Karpas-422 (cell line): ENCODE results near the gene KCNQ1. TPM values are rescaled to one million over a fixed set of nuclear protein-coding genes. Genes with fewer than 3 reads are reported as not detected.

Source experiments
- DNase-seq: peaks from one replicate; pipeline ENCODE4 v3.0.0-alpha.2; 2015
- H2AFZ ChIP-seq: fragments of 200-600 bp; sonication (generic); 2 replicates; pipeline ENCODE4 v1.6.1; 2014; ENCODE audit warnings: antibody characterized with exemption, low read length, mixed read lengths
- H3K27ac ChIP-seq: fragments of 200-600 bp; sonication (generic); 2 replicates; pipeline ENCODE4 v1.5.1; 2014; ENCODE audit warnings: mild to moderate bottlenecking, low read length, moderate library complexity
- H3K27me3 ChIP-seq: fragments of 200-600 bp; sonication (generic); 2 replicates; pipeline ENCODE4 v1.6.1; 2014; ENCODE audit warnings: low read length, mixed read lengths
- H3K36me3 ChIP-seq: fragments of 200-600 bp; sonication (generic); 2 replicates; pipeline ENCODE4 v1.6.1; 2014; ENCODE audit warnings: low read length, mixed read lengths; ENCODE audit not compliant: insufficient read depth
- H3K4me1 ChIP-seq: fragments of 200-600 bp; sonication (generic); 2 replicates; pipeline ENCODE4 v1.6.1; 2014; ENCODE audit warnings: mild to moderate bottlenecking, low read length, mixed read lengths
- H3K4me2 ChIP-seq: fragments of 200-600 bp; sonication (generic); 2 replicates; pipeline ENCODE4 v1.6.1; 2014; ENCODE audit warnings: low read length, low read depth, mild to moderate bottlenecking; ENCODE audit not compliant: poor library complexity, severe bottlenecking
- H3K4me3 ChIP-seq: fragments of 200-600 bp; sonication (generic); 2 replicates; pipeline ENCODE4 v1.5.1; 2014; ENCODE audit warnings: mild to moderate bottlenecking, antibody characterized with exemption, low read length, mixed read lengths
- H3K79me2 ChIP-seq: fragments of 200-600 bp; sonication (generic); 2 replicates; pipeline ENCODE4 v1.6.1; 2014; ENCODE audit warnings: mild to moderate bottlenecking, low read length, mixed read lengths
- H3K9ac ChIP-seq: fragments of 200-600 bp; sonication (generic); 2 replicates; pipeline ENCODE4 v1.6.0; 2014; ENCODE audit warnings: low read length
- H3K9me2 ChIP-seq: fragments of 200-600 bp; sonication (generic), shearing (Covaris generic); replicated peaks from 2 replicates; pipeline ENCODE4 v1.6.0; 2014; ENCODE audit warnings: mild to moderate bottlenecking, low read length, moderate library complexity; ENCODE audit not compliant: insufficient read depth
- H3K9me3 ChIP-seq: fragments of 300-700, 200-600 bp; sonication (generic); 2 replicates; pipeline ENCODE4 v1.6.1; 2014; ENCODE audit warnings: low read length, mixed read lengths
- H4K20me1 ChIP-seq: fragments of 200-600 bp; sonication (generic); 2 replicates; pipeline ENCODE4 v1.6.1; 2014; ENCODE audit warnings: mild to moderate bottlenecking, antibody characterized with exemption, low read length, low read depth; ENCODE audit not compliant: insufficient read depth
- total RNA-seq: library from RNA; depleted of rRNA; stranded (reverse); fragments of >200 nt; shearing (Covaris generic); gene quantifications from 2 replicates; pipeline ENCODE4 v1.2.3, GENCODE V29; 2014; ENCODE audit warnings: low replicate concordance

Gene KCNQ1
- total RNA-seq, 1 experiment from 2014 or later, result not detected

DNA sequence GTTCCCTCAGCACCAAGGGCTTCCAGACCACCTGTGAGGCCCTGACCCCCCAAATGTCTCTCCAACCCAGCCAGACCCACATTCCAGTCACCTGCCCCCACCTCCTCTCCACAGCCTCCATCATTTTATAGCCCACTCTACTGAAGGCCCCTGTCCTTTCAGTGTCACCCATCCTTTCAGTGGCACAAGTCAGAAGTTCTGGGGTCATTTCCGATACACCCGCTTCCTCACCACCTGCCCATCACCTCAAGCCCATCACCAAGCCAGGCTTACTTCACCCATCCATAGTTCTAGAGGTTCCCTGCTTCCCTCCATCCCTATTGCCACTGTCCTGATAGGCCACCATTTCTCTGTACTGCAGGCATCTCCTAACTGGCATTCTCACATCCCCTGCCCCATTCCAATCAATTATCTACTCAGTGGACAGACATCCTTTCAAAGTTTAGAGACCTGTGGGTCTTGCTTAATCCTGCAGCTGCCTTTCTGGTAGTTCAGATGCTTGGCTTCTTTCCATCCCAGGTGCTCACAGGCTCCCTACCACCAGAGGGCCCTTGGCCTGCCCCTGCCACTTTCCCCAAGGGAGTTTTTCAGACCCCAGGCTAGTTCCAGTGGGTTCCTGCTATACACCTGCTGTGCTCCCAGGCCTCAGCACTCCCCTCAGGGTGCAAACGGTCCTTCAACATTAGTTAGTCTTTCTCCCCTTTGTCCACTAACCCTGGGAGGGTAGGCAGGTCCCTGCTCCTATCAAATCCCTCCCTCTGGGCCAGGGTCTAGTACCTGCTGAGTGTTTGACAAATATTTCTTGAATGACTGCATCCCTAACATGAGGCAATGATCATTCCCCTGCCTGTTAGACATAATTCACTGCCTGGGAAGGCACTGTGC lies 247.4 kb downstream of the KCNQ1 start:
- Histone ChIP-seq H3K4me3 (no peak overlapping the region), H3K27me3 (no peaks in the 10 kb centered on the region), H3K27ac (no peak overlapping the region), H2AFZ (no peak overlapping the region), H3K9me2 (no peaks in the 10 kb centered on the region), H3K36me3 (no peaks in the 10 kb centered on the region; the same call in 1 of the 2 replicates), H3K4me1 (peaks cover 87% of the 10 kb centered on the region), H3K9me3 (no peaks in the 10 kb centered on the region), H3K4me2 (no peak overlapping the region), H3K9ac (no peak overlapping the region), H4K20me1 (peaks cover 56% of the 10 kb centered on the region), H3K79me2 (peaks cover 94% of the 10 kb centered on the region)
- peak; percentile 57 for DNase-seq

DNA sequence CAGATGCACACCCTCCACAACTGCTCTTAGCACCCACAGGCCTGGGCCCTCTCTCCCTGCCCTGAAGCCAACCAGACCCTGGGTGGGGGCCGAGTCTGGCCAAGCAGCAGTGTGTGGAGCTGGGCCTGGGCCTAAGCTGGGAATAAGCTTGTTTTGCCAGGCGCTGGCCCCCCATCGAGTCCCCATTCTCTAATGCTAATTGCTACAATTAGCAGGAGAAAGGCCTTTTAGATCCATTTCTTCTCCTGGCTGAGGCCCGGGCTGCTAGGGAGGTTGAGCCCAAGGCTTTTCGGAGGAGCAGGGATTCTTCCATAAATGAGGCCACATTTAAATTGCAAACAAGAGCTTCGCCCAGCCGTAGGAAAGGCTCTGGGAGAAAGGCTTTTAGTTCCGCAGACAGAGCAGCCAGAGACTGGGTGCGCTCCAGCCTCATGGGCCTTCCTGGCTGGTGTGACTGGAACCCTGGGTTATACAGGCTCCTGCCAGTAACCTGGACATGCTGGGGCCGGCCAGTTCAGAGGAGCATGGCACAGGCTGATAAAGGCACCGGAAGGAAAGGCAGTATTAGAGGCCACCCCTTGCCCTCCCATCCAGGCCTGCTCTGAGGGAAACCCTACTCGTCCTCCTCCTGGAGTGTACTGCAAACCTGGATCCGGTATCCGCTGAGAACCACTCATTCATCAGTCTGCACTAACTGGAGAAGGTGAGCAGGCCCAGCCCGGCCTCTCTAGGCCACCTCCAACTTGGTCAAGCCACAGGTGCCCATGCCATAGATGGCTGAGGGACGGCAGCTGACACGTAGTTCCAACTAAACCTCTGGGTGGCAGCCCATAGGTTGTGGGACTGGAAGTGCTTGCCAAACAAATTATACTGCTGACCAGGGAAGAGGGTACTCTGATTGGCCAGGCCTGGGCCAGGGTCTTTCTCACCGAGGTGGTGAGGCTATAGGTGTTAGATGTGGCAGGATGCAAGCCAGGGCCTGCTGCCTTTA lies 248.8 kb downstream of the KCNQ1 start:
- Histone ChIP-seq H3K27me3 (no peaks in the 10 kb centered on the region), H3K36me3 (no peaks in the 10 kb centered on the region; the same call in 1 of the 2 replicates), H3K4me3 (no peak overlapping the region), H3K9me2 (no peaks in the 10 kb centered on the region), H4K20me1 (peaks cover 43% of the 10 kb centered on the region), H3K9ac (no peak overlapping the region), H3K9me3 (no peaks in the 10 kb centered on the region), H3K4me2 (no peak overlapping the region), H3K79me2 (peaks cover 94% of the 10 kb centered on the region), H2AFZ (no peak overlapping the region), H3K4me1 (peaks cover 91% of the 10 kb centered on the region), H3K27ac (no peak overlapping the region)
- no peak for DNase-seq

DNA sequence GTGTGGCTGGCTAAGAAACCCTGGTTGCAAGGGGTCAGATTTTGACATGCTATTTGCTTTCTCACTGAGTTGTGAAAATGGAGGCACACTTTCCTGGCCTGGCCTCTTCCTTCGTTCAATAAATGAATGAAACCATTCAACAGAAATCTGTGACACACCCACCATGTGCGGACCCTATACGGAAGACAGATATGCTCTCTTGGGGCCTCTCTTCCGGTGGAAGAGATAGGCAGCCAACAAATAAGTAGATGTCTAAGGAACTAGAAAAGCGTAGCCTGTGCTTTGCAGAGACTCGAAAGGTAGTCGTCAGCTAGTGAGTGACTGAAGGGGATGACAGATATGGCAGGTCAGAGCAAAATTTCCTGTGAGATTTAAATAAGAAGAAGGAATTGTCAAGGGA lies 249.7 kb downstream of the KCNQ1 start:
- no peak for DNase-seq
- peaks cover 94% of the 10 kb centered on the region for H3K79me2 ChIP-seq
- no peak overlapping the region for H3K4me3 ChIP-seq
- no peak overlapping the region for H2AFZ ChIP-seq
- H3K4me2 ChIP-seq, result no peak overlapping the region
- peaks cover 41% of the 10 kb centered on the region for H4K20me1 ChIP-seq
- no peaks in the 10 kb centered on the region; the same call in 1 of the 2 replicates for H3K36me3 ChIP-seq
- H3K27ac ChIP-seq, result no peak overlapping the region
- H3K4me1 ChIP-seq, result peaks cover 81% of the 10 kb centered on the region
- H3K9me3 ChIP-seq, result no peaks in the 10 kb centered on the region
- H3K27me3 ChIP-seq, result no peaks in the 10 kb centered on the region
- H3K9me2 ChIP-seq, result no peaks in the 10 kb centered on the region
- H3K9ac ChIP-seq, result no peak overlapping the region

DNA sequence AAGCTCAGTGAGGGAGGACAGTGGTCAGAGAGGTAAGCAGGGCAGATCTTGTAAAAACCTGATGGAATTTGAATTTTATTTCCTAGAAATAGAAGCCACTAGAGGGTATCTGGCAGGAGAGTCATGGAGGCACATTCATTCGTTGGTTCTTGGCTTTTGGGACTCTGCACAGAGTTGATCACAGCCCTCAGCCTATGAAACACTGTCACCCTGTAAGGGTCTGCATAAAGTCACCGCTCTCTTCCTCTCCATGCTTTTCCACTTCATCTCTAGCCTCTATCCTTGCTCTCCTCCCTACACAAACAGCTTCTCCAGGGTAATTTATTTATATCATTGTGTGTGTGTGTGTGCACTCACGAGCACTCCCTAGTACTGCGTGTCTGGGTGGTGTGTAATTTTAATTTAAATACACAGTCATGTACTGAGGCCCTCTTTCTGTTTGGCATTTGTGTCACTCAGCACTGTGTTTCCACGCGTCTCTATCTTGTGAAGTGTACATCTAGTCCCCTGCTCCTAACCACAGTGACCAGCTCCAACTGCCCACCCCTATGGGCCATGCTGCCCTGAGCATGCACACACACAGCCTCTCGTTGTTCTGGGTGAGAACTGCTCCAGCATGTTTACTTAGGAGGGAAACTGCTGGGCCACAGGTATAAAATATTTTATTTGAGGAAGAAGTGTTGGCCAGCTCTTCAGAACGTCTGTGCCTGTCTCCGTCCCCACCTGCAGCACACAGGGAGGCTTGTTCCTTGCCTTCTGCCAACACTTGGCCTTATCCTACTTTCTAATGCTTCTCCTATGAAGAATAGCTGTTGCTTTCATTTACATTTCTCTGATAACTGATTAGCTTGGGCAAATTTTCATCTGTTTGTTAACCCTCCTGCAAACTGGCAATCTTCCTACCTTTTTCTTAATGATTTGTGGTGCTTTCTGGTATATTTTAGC lies 250.5 kb downstream of the KCNQ1 start:
- H3K9me2 ChIP-seq, result no peaks in the 10 kb centered on the region
- no peaks in the 10 kb centered on the region for H3K9me3 ChIP-seq
- H3K4me3 ChIP-seq, result no peak overlapping the region
- H3K36me3 ChIP-seq, result no peaks in the 10 kb centered on the region; the same call in 1 of the 2 replicates
- peaks cover 75% of the 10 kb centered on the region for H3K4me1 ChIP-seq
- H3K27ac ChIP-seq, result no peak overlapping the region
- H4K20me1 ChIP-seq, result peaks cover 35% of the 10 kb centered on the region
- no peak overlapping the region for H2AFZ ChIP-seq
- no peak overlapping the region for H3K9ac ChIP-seq
- H3K4me2 ChIP-seq, result no peak overlapping the region
- H3K27me3 ChIP-seq, result no peaks in the 10 kb centered on the region
- DNase-seq, result no peak
- H3K79me2 ChIP-seq, result peaks cover 88% of the 10 kb centered on the region

DNA sequence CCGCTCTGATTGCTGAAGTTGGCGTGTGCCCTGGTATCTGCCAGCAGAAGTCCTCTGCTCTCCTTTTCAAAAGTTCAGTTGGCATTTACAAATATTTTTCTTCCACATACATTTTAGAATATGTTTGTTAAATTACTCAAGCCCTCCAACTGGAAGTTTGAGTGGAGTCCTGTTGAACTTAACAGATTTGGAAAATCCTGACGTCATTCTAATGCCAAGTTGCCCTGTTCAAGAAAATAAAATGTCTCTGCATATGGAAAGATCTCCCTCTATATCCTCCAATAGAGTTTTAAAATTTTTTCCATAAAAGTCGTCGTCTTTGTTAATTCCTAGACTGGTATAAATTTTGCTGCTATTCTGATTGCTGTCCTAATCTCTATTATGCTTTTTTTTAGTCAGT lies 251.6 kb downstream of the KCNQ1 start:
- Histone ChIP-seq H3K27me3 (no peaks in the 10 kb centered on the region), H3K9ac (no peak overlapping the region), H3K9me2 (no peaks in the 10 kb centered on the region), H3K9me3 (no peaks in the 10 kb centered on the region), H3K4me3 (no peak overlapping the region), H2AFZ (no peak overlapping the region), H4K20me1 (peaks cover 25% of the 10 kb centered on the region), H3K27ac (no peak overlapping the region), H3K79me2 (peaks cover 76% of the 10 kb centered on the region), H3K4me2 (no peak overlapping the region), H3K36me3 (no peaks in the 10 kb centered on the region; the same call in 1 of the 2 replicates), H3K4me1 (peaks cover 75% of the 10 kb centered on the region)
- DNase-seq, result no peak

DNA sequence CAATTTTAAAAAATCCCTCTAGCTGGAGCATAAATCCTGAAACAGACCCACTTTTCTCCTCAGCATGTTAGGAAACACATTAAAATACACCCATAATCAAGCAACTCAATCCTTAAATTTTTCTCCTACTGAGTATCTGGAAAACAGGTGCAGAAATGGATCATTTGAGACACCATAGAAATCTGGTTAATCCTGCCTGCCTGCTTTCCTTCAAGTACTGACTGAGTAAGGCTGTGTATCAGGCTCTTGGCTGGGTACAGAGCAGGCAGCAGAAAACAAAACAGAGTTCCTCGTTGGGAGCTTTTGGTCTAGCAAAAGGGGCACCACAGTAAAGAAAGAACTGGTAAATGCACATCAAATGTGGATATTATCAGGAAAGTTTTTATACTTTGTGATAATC lies 253.1 kb downstream of the KCNQ1 start:
- Histone ChIP-seq H3K4me2 (peak overlapping the region; percentile 76), H3K79me2 (peaks cover 62% of the 10 kb centered on the region)

DNA sequence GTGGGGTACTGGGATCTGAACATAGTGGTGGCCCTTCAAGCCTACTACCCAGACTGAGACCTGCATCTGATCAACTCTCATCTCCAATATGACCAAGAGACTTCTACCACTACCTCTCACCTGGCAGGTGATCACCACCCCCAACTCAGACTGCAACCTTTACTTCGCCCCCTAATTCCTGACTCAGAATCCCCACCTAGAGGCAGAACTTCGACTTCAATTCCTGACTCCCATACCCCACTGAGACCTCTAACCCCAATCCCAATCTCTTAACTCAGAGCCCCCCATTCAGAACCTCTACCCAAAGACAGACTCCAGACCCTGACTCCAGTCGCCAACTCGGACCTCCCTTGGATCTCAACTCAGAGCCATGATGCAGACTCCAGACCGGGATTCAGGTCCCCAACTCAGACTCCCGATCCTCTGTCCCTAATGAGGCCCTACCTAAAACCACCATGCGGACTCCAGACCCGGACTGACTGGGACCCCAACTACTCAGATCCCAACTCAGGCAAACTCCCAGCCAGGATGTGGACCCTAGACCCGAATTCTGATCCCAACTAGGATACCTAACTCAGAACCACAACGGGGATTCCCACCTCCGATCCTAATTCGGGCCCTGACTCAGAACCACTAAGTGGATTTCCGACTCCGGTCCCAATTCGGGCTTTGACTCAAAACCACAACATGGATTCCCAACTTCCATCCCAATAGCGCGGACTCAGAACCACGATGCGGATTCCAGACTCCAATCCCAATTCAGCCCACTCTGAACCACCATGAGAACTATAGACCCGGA lies 253.8 kb downstream of the KCNQ1 start:
- Histone ChIP-seq H3K9me2 (no peaks in the 10 kb centered on the region), H3K9ac (peak overlapping the region; percentile 81), H3K4me1 (peaks cover 68% of the 10 kb centered on the region), H3K27ac (peak overlapping the region; percentile 11; the same call in 1 of the 2 replicates), H4K20me1 (peaks cover 14% of the 10 kb centered on the region), H3K27me3 (no peaks in the 10 kb centered on the region), H3K4me2 (peak overlapping the region; percentile 76), H2AFZ (no peak overlapping the region), H3K9me3 (no peaks in the 10 kb centered on the region), H3K4me3 (peak overlapping the region; percentile 70), H3K79me2 (peaks cover 59% of the 10 kb centered on the region), H3K36me3 (no peaks in the 10 kb centered on the region; the same call in 1 of the 2 replicates)
- DNase-seq, result no peak

More for the DNA sequence above, 253.1 kb downstream of the KCNQ1 start:
- Histone ChIP-seq H2AFZ (no peak overlapping the region), H3K4me1 (peaks cover 67% of the 10 kb centered on the region), H3K9me3 (no peaks in the 10 kb centered on the region), H3K9ac (peak overlapping the region; percentile 81; the same call in 1 of the 2 replicates), H4K20me1 (peaks cover 16% of the 10 kb centered on the region), H3K36me3 (no peaks in the 10 kb centered on the region; the same call in 1 of the 2 replicates), H3K27me3 (no peaks in the 10 kb centered on the region), H3K9me2 (no peaks in the 10 kb centered on the region), H3K4me3 (peak overlapping the region; percentile 70), H3K27ac (no peak overlapping the region)
- DNase-seq, result no peak
